SK-N-SH (cell line): Measurements from ENCODE around the gene BOLL. TPM values are rescaled to one million over a fixed set of nuclear protein-coding genes. Genes with fewer than 3 reads are reported as not detected.

Experiments used
- CTCF ChIA-PET: fragments of 300-600, 350-600 bp; formaldehyde crosslinking; extraction: SDS; loops from one replicate; lab custom pipeline; 2021; lab: Yijun Ruan, JAX
- POLR2A ChIA-PET: fragments of 350-600 bp; sonication (Branson Sonifier 250); formaldehyde crosslinking; extraction: SDS; loops from one replicate; lab custom pipeline; 2020; ENCODE audit warnings: antibody characterized with exemption, inconsistent platforms; lab: Yijun Ruan, JAX
- DNase-seq: peaks from one replicate; pipeline ENCODE4 v3.0.0; 2012
- H2AFZ ChIP-seq: fragments of 200-600 bp; sonication (generic); 2 replicates; pipeline ENCODE4 v1.8.1; 2016; ENCODE audit warnings: antibody characterized with exemption, mild to moderate bottlenecking, low read depth
- H3F3A ChIP-seq: fragments of 200-600 bp; sonication (generic); replicated peaks from 2 replicates; pipeline ENCODE3; 2016; ENCODE audit warnings: antibody characterized with exemption, mild to moderate bottlenecking; ENCODE audit not compliant: insufficient read depth
- H3K27ac ChIP-seq, 2 experiments: fragments of 200-500 bp in 1 of 2; fragments of 200-600 bp in 1 of 2; sonication (Bioruptor generic) in 1 of 2; sonication (generic), shearing (Covaris generic) in 1 of 2; 2 replicates each; pipeline versions ENCODE4 v1.5.1 to v1.6.1; 2014 to 2016; ENCODE audit warnings: low read depth in 2 of 2, inconsistent platforms in 1 of 2, low read length in 1 of 2, mild to moderate bottlenecking in 1 of 2, mixed read lengths in 1 of 2
- H3K27me3 ChIP-seq: fragments of 200-600 bp; sonication (generic), shearing (Covaris generic); 2 replicates; pipeline ENCODE4 v1.6.1; 2016; ENCODE audit warnings: mixed run types; ENCODE audit not compliant: insufficient read depth
- H3K36me3 ChIP-seq, 2 experiments: fragments of 200-500 bp in 1 of 2; fragments of 200-600 bp in 1 of 2; sonication (Bioruptor generic) in 1 of 2; sonication (generic) in 1 of 2; replicated peaks in 1 of 2; 2 replicates each; pipeline versions ENCODE3 to v1.5.1; 2014 to 2016; ENCODE audit warnings: low read length in 1 of 2, mild to moderate bottlenecking in 1 of 2; ENCODE audit not compliant: insufficient read depth in 2 of 2, control insufficient read depth in 1 of 2
- H3K4me1 ChIP-seq, 2 experiments: fragments of 200-500 bp in 1 of 2; fragments of 200-600 bp in 1 of 2; sonication (Bioruptor generic) in 1 of 2; sonication (generic), shearing (Covaris generic) in 1 of 2; 2 replicates each; pipeline versions ENCODE4 v1.5.1 to v1.6.1; 2014 to 2016; ENCODE audit warnings: low read depth in 1 of 2, low read length in 1 of 2, mixed run types in 1 of 2; ENCODE audit not compliant: insufficient read depth in 2 of 2, control insufficient read depth in 1 of 2
- H3K4me2 ChIP-seq: fragments of 200-600 bp; sonication (generic), shearing (Covaris generic); 2 replicates; pipeline ENCODE4 v1.6.1; 2017; ENCODE audit warnings: mixed run types
- H3K4me3 ChIP-seq, 2 experiments: fragments of 200-500 bp in 1 of 2; fragments of 200-600 bp in 1 of 2; sonication (Bioruptor generic) in 1 of 2; sonication (generic), shearing (Covaris generic) in 1 of 2; 2 replicates each; pipeline versions ENCODE4 v1.5.1 to v1.8.1; 2014 to 2016; ENCODE audit warnings: low read depth in 2 of 2, inconsistent platforms in 1 of 2, low read length in 1 of 2, mild to moderate bottlenecking in 1 of 2, mixed read lengths in 1 of 2, moderate library complexity in 1 of 2
- H3K79me2 ChIP-seq: fragments of 200-600 bp; sonication (generic); 2 replicates; pipeline ENCODE4 v1.8.1; 2017; ENCODE audit warnings: mild to moderate bottlenecking; ENCODE audit not compliant: insufficient read depth
- H3K9ac ChIP-seq: fragments of 200-600 bp; sonication (generic); 2 replicates; pipeline ENCODE4 v1.6.1; 2017; ENCODE audit warnings: mixed run types
- H3K9me2 ChIP-seq: fragments of 200-600 bp; sonication (generic); 2 replicates; pipeline ENCODE4 v1.6.1; 2017; ENCODE audit warnings: mixed run types
- H3K9me3 ChIP-seq: fragments of 200-600 bp; sonication (generic); 2 replicates; pipeline ENCODE4 v1.6.1; 2017; ENCODE audit warnings: mixed run types, mild to moderate bottlenecking, moderate library complexity
- H4K20me1 ChIP-seq: fragments of 200-600 bp; sonication (generic); 2 replicates; pipeline ENCODE4 v1.6.1; 2017; ENCODE audit warnings: mild to moderate bottlenecking, mixed run types; ENCODE audit not compliant: insufficient read depth
- CHD2 ChIP-seq: fragments of 150-350 bp; IDR thresholded peaks from 2 replicates; pipeline ENCODE4 v1.6.1; 2018; ENCODE audit warnings: low read length; ENCODE audit not compliant: partially characterized antibody
- CTCF ChIP-seq: fragments of 200-600 bp; sonication (generic); IDR thresholded peaks from 2 replicates; pipeline ENCODE4 v1.6.1; 2017; ENCODE audit warnings: antibody characterized with exemption, mild to moderate bottlenecking, moderate library complexity
- EP300 ChIP-seq, 2 experiments: IDR thresholded peaks; 2 replicates each; pipeline versions ENCODE4 v1.4.0 to v1.6.1; 2012; ENCODE audit warnings: borderline replicate concordance in 1 of 2, low read depth in 1 of 2, low read length in 1 of 2
- FOSL2 ChIP-seq: IDR thresholded peaks from 2 replicates; pipeline ENCODE4 v1.4.0; 2012; ENCODE audit warnings: low read depth, mild to moderate bottlenecking, moderate library complexity, borderline replicate concordance
- IRF3 ChIP-seq: fragments of 150-350 bp; IDR thresholded peaks from 2 replicates; pipeline ENCODE4 v1.6.1; 2016; ENCODE audit warnings: mild to moderate bottlenecking, low read depth, low read length
- NRF1 ChIP-seq: IDR thresholded peaks from 2 replicates; pipeline ENCODE4 v1.6.1; 2012; ENCODE audit warnings: low read depth, mild to moderate bottlenecking, low read length
- RAD21 ChIP-seq: IDR thresholded peaks from 2 replicates; pipeline ENCODE4 v1.6.1; 2012; ENCODE audit warnings: mild to moderate bottlenecking, low read length
- RXRA ChIP-seq: IDR thresholded peaks from 2 replicates; pipeline ENCODE4 v1.4.0; 2012; ENCODE audit warnings: low read depth, mild to moderate bottlenecking, borderline replicate concordance
- SMC3 ChIP-seq: IDR thresholded peaks from 2 replicates; pipeline ENCODE4 v1.6.1; 2012; ENCODE audit warnings: low read depth, low read length, improper control_type of control experiment
- USF2 ChIP-seq: fragments of 150-350 bp; IDR thresholded peaks from 2 replicates; pipeline ENCODE4 v1.6.1; 2017; ENCODE audit warnings: antibody characterized with exemption, low read length, low read depth, borderline replicate concordance
- YY1 ChIP-seq: IDR thresholded peaks from 2 replicates; pipeline ENCODE4 v1.4.0; 2012; ENCODE audit warnings: low read depth, mild to moderate bottlenecking
- WGBS: methylation state at CpG from one replicate; pipeline ENCODE4 v1.1.6; 2017; ENCODE audit warnings: low lambda C conversion rate; 5-methylcytosine and 5-hydroxymethylcytosine counted together
- polyA plus RNA-seq, 3 experiments: library from polyadenylated mRNA; depleted of rRNA; stranded (reverse); fragments of >200 nt; gene quantifications; 2 replicates each; pipeline ENCODE4 v1.2.3, GENCODE V29; 2012

BOLL gene
- polyA plus RNA-seq, 1 of the 3 experiments (the other 2 are of a cell fraction), result not detected

- no peak overlapping the region for H3K9ac ChIP-seq
- H3K27ac ChIP-seq, result no peak overlapping the region
- H3F3A ChIP-seq, result no peaks in the 10 kb centered on the region
- no peaks in the 10 kb centered on the region for H3K36me3 ChIP-seq
- no peak overlapping the region for H3K4me3 ChIP-seq
- H3K79me2 ChIP-seq, result no peaks in the 10 kb centered on the region
- DNase-seq, result no peak
- TF ChIP-seq YY1, result no peak
- no peak for TF ChIP-seq USF2
- TF ChIP-seq FOSL2, result no peak
- TF ChIP-seq RXRA, result no peak
- TF ChIP-seq RAD21, result no peak
- no peaks in the 10 kb centered on the region for H3K9me3 ChIP-seq
- H2AFZ ChIP-seq, result no peak overlapping the region
- H3K4me1 ChIP-seq, result no peaks in the 10 kb centered on the region; a peak in 2 of 4 replicates
- CTCF ChIA-PET, result interaction anchor here (0.9 to 2.1 kb wide), 5 partner anchors 8 to 517 kb away, joined by 3 to 10 read pairs (median 4); no protein-coding TSS in a partner anchor
- POLR2A ChIA-PET, result no interaction called here
- no peak overlapping the region for H3K4me2 ChIP-seq
- H3K9me2 ChIP-seq, result no peaks in the 10 kb centered on the region
- no peaks in the 10 kb centered on the region for H3K27me3 ChIP-seq
- H4K20me1 ChIP-seq, result no peaks in the 10 kb centered on the region
These were observed 5.9 kb downstream of the BOLL start for GRCh38 chr2:197779261-197779660.

GRCh38 chr2:197777823-197778407 is 7.2 kb downstream of the BOLL start:
- H3K36me3 ChIP-seq, result no peaks in the 10 kb centered on the region
- no peak overlapping the region for H3K9ac ChIP-seq
- H3K9me2 ChIP-seq, result no peaks in the 10 kb centered on the region
- no peaks in the 10 kb centered on the region for H3K79me2 ChIP-seq
- no peaks in the 10 kb centered on the region for H4K20me1 ChIP-seq
- ChIA-PET POLR2A (no interaction called here), CTCF (interaction anchor here (0.7 to 2.1 kb wide), 4 partner anchors 13 to 1016 kb away, joined by 3 to 10 read pairs (median 4); no protein-coding TSS in a partner anchor)
- no peak overlapping the region; a peak in 1 of 4 replicates for H3K4me3 ChIP-seq
- H3K27me3 ChIP-seq, result no peaks in the 10 kb centered on the region
- H3K27ac ChIP-seq, result no peak overlapping the region
- DNase-seq, result peak; percentile 30
- peak overlapping the region; percentile 47; the same call in 1 of the 2 replicates for H2AFZ ChIP-seq
- no peaks in the 10 kb centered on the region for H3K9me3 ChIP-seq
- no peak overlapping the region for H3K4me2 ChIP-seq
- no peaks in the 10 kb centered on the region; a peak in 2 of 4 replicates for H3K4me1 ChIP-seq
- TF ChIP-seq NRF1, result no peak
- TF ChIP-seq RAD21, result peak; percentile 90
- TF ChIP-seq EP300 (IDR thresholded peaks at IDR 0.05; ENCODE audit: borderline replicate concordance in 1 of 2, low read depth in 1 of 2, low read length in 1 of 2), result no peak
- TF ChIP-seq CTCF, result peak; percentile 88
- no peak for TF ChIP-seq CHD2
- TF ChIP-seq IRF3, result no peak
- peak; percentile 69 for TF ChIP-seq SMC3
- 22% methylated on average over 4 of the region's 4 CpGs for WGBS
- H3F3A ChIP-seq, result no peaks in the 10 kb centered on the region
